ENCODE data around the gene POLR2I. TPM values are rescaled to one million over a fixed set of nuclear protein-coding genes. Genes with fewer than 3 reads are reported as not detected.

POLR2I gene
- total RNA-seq, 1 donor from 2014 or later: 44.0 TPM

GRCh38 chr19:36108684-36109083 is 6.0 kb downstream of the POLR2I start:
- DNase-seq (ENCODE audit: low spot score): no peak
- H3F3A ChIP-seq (ENCODE audit: low read depth): peaks cover 40% of the 10 kb centered on the region

GRCh38 chr19:36106991-36107390 is 7.7 kb downstream of the POLR2I start:
- H3K4me3 Mint-ChIP-seq: no peak overlapping the region
- Histone ChIP-seq H3K9ac (no peak overlapping the region), H3K9me3 (ENCODE audit: low read depth) (no peaks in the 10 kb centered on the region), H3K4me3 (no peak overlapping the region), H3K79me2 (ENCODE audit: low read depth) (no peaks in the 10 kb centered on the region), H3F3A (ENCODE audit: low read depth) (peaks cover 30% of the 10 kb centered on the region), H2AFZ (replicated peaks) (no peak overlapping the region), H3K27ac (no peak overlapping the region), H3K27me3 (no peaks in the 10 kb centered on the region), H3K4me2 (no peak overlapping the region), H3K4me1 (peaks cover 13% of the 10 kb centered on the region), H3K36me3 (no peaks in the 10 kb centered on the region), H4K20me1 (ENCODE audit: low read depth) (peaks cover 8% of the 10 kb centered on the region)
- H3K27ac Mint-ChIP-seq: no peak overlapping the region
- H3K27me3 Mint-ChIP-seq (ENCODE audit: insufficient read depth, low read depth): peaks cover 2% of the 10 kb centered on the region
- H3K4me1 Mint-ChIP-seq: peaks cover 7% of the 10 kb centered on the region
- no peaks in the 10 kb centered on the region for H3K9me3 Mint-ChIP-seq
- DNase-seq (ENCODE audit: low spot score): no peak
- peaks cover 5% of the 10 kb centered on the region for H3K36me3 Mint-ChIP-seq
- no peak for TF ChIP-seq EZH2phosphoT487 (IDR thresholded peaks at IDR 0.05)
- no peak for TF ChIP-seq EZH2 (IDR thresholded peaks at IDR 0.05)
- TF ChIP-seq, protein P1, sequence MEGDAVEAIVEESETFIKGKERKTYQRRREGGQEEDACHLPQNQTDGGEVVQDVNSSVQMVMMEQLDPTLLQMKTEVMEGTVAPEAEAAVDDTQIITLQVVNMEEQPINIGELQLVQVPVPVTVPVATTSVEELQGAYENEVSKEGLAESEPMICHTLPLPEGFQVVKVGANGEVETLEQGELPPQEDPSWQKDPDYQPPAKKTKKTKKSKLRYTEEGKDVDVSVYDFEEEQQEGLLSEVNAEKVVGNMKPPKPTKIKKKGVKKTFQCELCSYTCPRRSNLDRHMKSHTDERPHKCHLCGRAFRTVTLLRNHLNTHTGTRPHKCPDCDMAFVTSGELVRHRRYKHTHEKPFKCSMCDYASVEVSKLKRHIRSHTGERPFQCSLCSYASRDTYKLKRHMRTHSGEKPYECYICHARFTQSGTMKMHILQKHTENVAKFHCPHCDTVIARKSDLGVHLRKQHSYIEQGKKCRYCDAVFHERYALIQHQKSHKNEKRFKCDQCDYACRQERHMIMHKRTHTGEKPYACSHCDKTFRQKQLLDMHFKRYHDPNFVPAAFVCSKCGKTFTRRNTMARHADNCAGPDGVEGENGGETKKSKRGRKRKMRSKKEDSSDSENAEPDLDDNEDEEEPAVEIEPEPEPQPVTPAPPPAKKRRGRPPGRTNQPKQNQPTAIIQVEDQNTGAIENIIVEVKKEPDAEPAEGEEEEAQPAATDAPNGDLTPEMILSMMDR (IDR thresholded peaks at IDR 0.05): no peak

More at GRCh38 chr19:36108684-36109083, 6.0 kb downstream of the POLR2I start:
- peaks cover 2% of the 10 kb centered on the region for H3K79me2 ChIP-seq (ENCODE audit: low read depth)
- Mint-ChIP-seq H3K4me1 (peaks cover 14% of the 10 kb centered on the region), H3K4me3 (peak overlapping the region; percentile 53), H3K27ac (peak overlapping the region; percentile 25), H3K36me3 (peaks cover 9% of the 10 kb centered on the region), H3K27me3 (ENCODE audit: insufficient read depth, low read depth) (peaks cover 3% of the 10 kb centered on the region), H3K9me3 (no peaks in the 10 kb centered on the region)
- no peak overlapping the region for H3K27ac ChIP-seq
- H3K4me1 ChIP-seq: peaks cover 15% of the 10 kb centered on the region
- TF ChIP-seq EZH2phosphoT487 (IDR thresholded peaks at IDR 0.05) (no peak), EZH2 (IDR thresholded peaks at IDR 0.05) (no peak)
- TF ChIP-seq, protein P1 (IDR thresholded peaks at IDR 0.05): no peak
- no peak overlapping the region for H3K4me3 ChIP-seq
- H3K4me2 ChIP-seq: no peak overlapping the region
- no peaks in the 10 kb centered on the region for H3K36me3 ChIP-seq
- peaks cover 11% of the 10 kb centered on the region for H4K20me1 ChIP-seq (ENCODE audit: low read depth)
- no peaks in the 10 kb centered on the region for H3K9me3 ChIP-seq (ENCODE audit: low read depth)
- H3K27me3 ChIP-seq: no peaks in the 10 kb centered on the region
- no peak overlapping the region for H2AFZ ChIP-seq (replicated peaks)
- no peak overlapping the region for H3K9ac ChIP-seq

- Mint-ChIP-seq H3K36me3 (peaks cover 5% of the 10 kb centered on the region), H3K27ac (peak overlapping the region; percentile 74), H3K4me1 (peaks cover 6% of the 10 kb centered on the region), H3K27me3 (ENCODE audit: insufficient read depth, low read depth) (peaks cover 2% of the 10 kb centered on the region), H3K4me3 (no peak overlapping the region), H3K9me3 (no peaks in the 10 kb centered on the region)
- peaks cover 10% of the 10 kb centered on the region for H3K4me1 ChIP-seq
- no peak overlapping the region for H3K4me2 ChIP-seq
- no peaks in the 10 kb centered on the region for H3K27me3 ChIP-seq
- peaks cover 24% of the 10 kb centered on the region for H3F3A ChIP-seq (ENCODE audit: low read depth)
- H3K79me2 ChIP-seq (ENCODE audit: low read depth): no peaks in the 10 kb centered on the region
- H3K4me3 ChIP-seq: no peak overlapping the region
- peaks cover 5% of the 10 kb centered on the region for H4K20me1 ChIP-seq (ENCODE audit: low read depth)
- no peaks in the 10 kb centered on the region for H3K9me3 ChIP-seq (ENCODE audit: low read depth)
- no peak for DNase-seq (ENCODE audit: low spot score)
- no peak overlapping the region for H3K9ac ChIP-seq
- TF ChIP-seq EZH2phosphoT487 (IDR thresholded peaks at IDR 0.05): no peak
- TF ChIP-seq, protein P1 (IDR thresholded peaks at IDR 0.05): no peak
- no peak for TF ChIP-seq EZH2 (IDR thresholded peaks at IDR 0.05)
- no peak overlapping the region for H3K27ac ChIP-seq
- H2AFZ ChIP-seq (replicated peaks): no peak overlapping the region
- no peaks in the 10 kb centered on the region for H3K36me3 ChIP-seq
Measured at GRCh38 chr19:36106441-36106840, 8.2 kb downstream of the POLR2I start.
